GM23248 (cell line): Measurements from ENCODE around the gene FAM187B. TPM values are rescaled to one million over a fixed set of nuclear protein-coding genes. Genes with fewer than 3 reads are reported as not detected.

ENCODE experiments used
- DNase-seq: peaks from one replicate; pipeline ENCODE4 v3.0.0-alpha.2; 2015
- H2AFZ ChIP-seq: fragments of 200-600 bp; sonication (generic); 2 replicates; pipeline ENCODE4 v1.6.1; 2016; ENCODE audit warnings: antibody characterized with exemption
- H3F3A ChIP-seq: fragments of 200-600 bp; sonication (generic); 2 replicates; pipeline ENCODE4 v1.6.1; 2016; ENCODE audit warnings: mild to moderate bottlenecking, antibody characterized with exemption, mixed run types; ENCODE audit not compliant: insufficient read depth
- H3K27ac ChIP-seq: fragments of 200-600 bp; sonication (generic); 2 replicates; pipeline ENCODE4 v1.5.1; 2016; ENCODE audit warnings: mild to moderate bottlenecking
- H3K27me3 ChIP-seq: fragments of 200-600 bp; sonication (generic); replicated peaks from 2 replicates; pipeline ENCODE4 v1.6.1; 2016; ENCODE audit warnings: mild to moderate bottlenecking; ENCODE audit not compliant: insufficient read depth
- H3K36me3 ChIP-seq: fragments of 200-600 bp; sonication (generic); 2 replicates; pipeline ENCODE4 v1.6.1; 2016; ENCODE audit warnings: low read depth, mild to moderate bottlenecking
- H3K4me1 ChIP-seq: fragments of 200-600 bp; sonication (generic); 2 replicates; pipeline ENCODE4 v1.6.1; 2016; ENCODE audit warnings: mild to moderate bottlenecking; ENCODE audit not compliant: insufficient read depth
- H3K4me2 ChIP-seq: fragments of 200-600 bp; sonication (generic); one replicate; pipeline ENCODE4 v1.6.1; 2016; ENCODE audit warnings: mild to moderate bottlenecking; ENCODE audit not compliant: unreplicated experiment
- H3K4me3 ChIP-seq: fragments of 200-600 bp; sonication (generic); 2 replicates; pipeline ENCODE4 v1.5.1; 2016; ENCODE audit warnings: mild to moderate bottlenecking
- H3K79me2 ChIP-seq: fragments of 200-600 bp; sonication (generic); 2 replicates; pipeline ENCODE4 v1.6.1; 2016; ENCODE audit warnings: mild to moderate bottlenecking; ENCODE audit not compliant: insufficient read depth
- H3K9ac ChIP-seq: fragments of 200-600 bp; sonication (generic); 2 replicates; pipeline ENCODE4 v1.6.1; 2016; ENCODE audit warnings: mild to moderate bottlenecking
- H3K9me2 ChIP-seq: fragments of 200-600 bp; sonication (generic); 2 replicates; pipeline ENCODE4 v1.6.1; 2016; ENCODE audit warnings: mixed run types, mild to moderate bottlenecking, moderate library complexity; ENCODE audit not compliant: insufficient read depth
- H3K9me3 ChIP-seq: fragments of 200-600 bp; sonication (generic); one replicate; pipeline ENCODE4 v1.6.1; 2017; ENCODE audit warnings: low read depth
- H4K20me1 ChIP-seq: fragments of 200-600 bp; sonication (generic); 2 replicates; pipeline ENCODE4 v1.6.0; 2016; ENCODE audit not compliant: insufficient read depth
- EZH2 ChIP-seq: fragments of 200-600 bp; sonication (generic); IDR thresholded peaks from 2 replicates; pipeline ENCODE4 v1.6.1; 2018; ENCODE audit warnings: antibody characterized with exemption, mild to moderate bottlenecking; ENCODE audit not compliant: insufficient read depth, poor library complexity, severe bottlenecking
- EZH2phosphoT487 ChIP-seq: fragments of 200-600 bp; sonication (generic); IDR thresholded peaks from 2 replicates; pipeline ENCODE4 v1.6.1; 2018; ENCODE audit warnings: antibody characterized with exemption, moderate library complexity, mild to moderate bottlenecking, low read depth; ENCODE audit not compliant: insufficient read depth
- WGBS, 2 experiments: methylation state at CpG; one replicate each; pipeline ENCODE4 v1.1.6; 2015 to 2017; ENCODE audit warnings: low lambda C conversion rate in 2 of 2, low coverage in 1 of 2; ENCODE audit errors: missing lambda C conversion rate in 2 of 2; 5-methylcytosine and 5-hydroxymethylcytosine counted together
- in situ Hi-C: fragments of 300-500 bp; cut with MboI; formaldehyde crosslinking; loops from 2 replicates; pipeline ENCODE4 v1.15.0; 2020
- polyA plus RNA-seq: library from polyadenylated mRNA; unstranded; fragments of >200 nt; fragmentation: Nextera tagmentation; extraction: Ambion mirVana; gene quantifications from 2 replicates; pipeline ENCODE4 v1.2.1, GENCODE V29; 2016
- total RNA-seq: library from RNA; depleted of rRNA; stranded (reverse); fragments of >200 nt; shearing (Covaris generic); gene quantifications from 2 replicates; pipeline ENCODE4 v1.2.3, GENCODE V29; 2014

Gene FAM187B
- total and polyA plus RNA-seq, 2 experiments from 2014 or later = not detected

DNA sequence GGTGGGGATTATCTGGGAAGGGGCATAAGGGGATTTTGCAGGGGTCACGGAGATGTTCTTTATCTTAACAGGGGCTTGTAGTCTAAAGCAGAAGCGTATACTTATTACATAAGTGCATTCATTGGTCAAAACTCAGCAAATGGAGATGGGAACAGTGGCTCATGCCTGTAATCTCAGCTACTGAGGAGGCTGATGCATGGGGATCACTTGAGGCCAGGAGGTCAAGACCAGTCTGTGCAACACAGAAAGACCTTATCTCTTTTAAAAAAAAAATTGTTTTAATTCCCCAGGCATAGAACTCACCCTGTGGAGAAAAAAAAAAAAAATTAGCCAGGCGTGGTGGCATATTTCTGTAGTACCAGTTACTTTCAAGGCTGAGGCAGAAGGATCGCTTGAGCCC, 18.9 kb downstream of the FAM187B start:
- no peak overlapping the region for H3K4me2 ChIP-seq
- H3K9me2 ChIP-seq = no peaks in the 10 kb centered on the region
- H3K36me3 ChIP-seq = no peaks in the 10 kb centered on the region
- H3K9me3 ChIP-seq = no peaks in the 10 kb centered on the region
- in situ Hi-C loops = no loop called here
- H2AFZ ChIP-seq = no peak overlapping the region
- no peak for DNase-seq
- no peak overlapping the region for H3K27ac ChIP-seq
- no peak overlapping the region for H3K4me3 ChIP-seq
- H3K79me2 ChIP-seq = no peaks in the 10 kb centered on the region
- TF ChIP-seq EZH2phosphoT487 (no peak), EZH2 (no peak)
- no peaks in the 10 kb centered on the region for H3K4me1 ChIP-seq
- H3K9ac ChIP-seq = no peak overlapping the region
- peaks cover 7% of the 10 kb centered on the region; the same call in 1 of the 2 replicates for H3K27me3 ChIP-seq
- WGBS, 2 experiments = 58 to 67% methylated on average over 4 of the region's 4 CpGs
- no peaks in the 10 kb centered on the region for H3F3A ChIP-seq
- no peaks in the 10 kb centered on the region for H4K20me1 ChIP-seq

DNA sequence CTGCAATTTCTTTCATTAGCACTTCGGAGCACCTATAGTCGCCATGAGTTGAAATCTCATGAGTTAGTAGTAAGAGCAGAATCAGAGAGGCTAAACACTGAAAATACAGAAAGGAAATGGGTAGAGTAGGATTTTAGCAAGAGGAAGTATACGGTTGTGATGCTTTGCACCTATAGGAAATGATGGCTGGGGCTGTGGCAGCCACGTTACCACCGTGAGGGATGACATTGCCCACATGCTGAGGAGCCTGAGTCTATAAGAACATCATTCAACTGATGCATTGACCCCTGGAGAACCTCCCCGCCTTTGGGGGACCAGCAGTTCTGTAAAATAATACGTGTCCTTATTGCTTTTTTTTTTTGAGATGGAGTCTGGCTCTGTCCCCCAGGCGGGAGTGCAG, 20.4 kb downstream of the FAM187B start:
- Histone ChIP-seq H3K36me3 (no peaks in the 10 kb centered on the region), H3K9me3 (no peaks in the 10 kb centered on the region), H3K4me1 (no peaks in the 10 kb centered on the region), H3F3A (no peaks in the 10 kb centered on the region), H4K20me1 (no peaks in the 10 kb centered on the region), H3K9ac (no peak overlapping the region), H3K79me2 (no peaks in the 10 kb centered on the region), H3K27me3 (peaks cover 7% of the 10 kb centered on the region; the same call in 1 of the 2 replicates), H3K27ac (no peak overlapping the region), H3K4me2 (no peak overlapping the region), H2AFZ (no peak overlapping the region), H3K4me3 (no peak overlapping the region), H3K9me2 (no peaks in the 10 kb centered on the region)
- 54 to 66% methylated on average over 8 of the region's 8 CpGs for WGBS, 2 experiments
- TF ChIP-seq EZH2 (no peak), EZH2phosphoT487 (no peak)
- DNase-seq = no peak
- in situ Hi-C loops = no loop called here

DNA sequence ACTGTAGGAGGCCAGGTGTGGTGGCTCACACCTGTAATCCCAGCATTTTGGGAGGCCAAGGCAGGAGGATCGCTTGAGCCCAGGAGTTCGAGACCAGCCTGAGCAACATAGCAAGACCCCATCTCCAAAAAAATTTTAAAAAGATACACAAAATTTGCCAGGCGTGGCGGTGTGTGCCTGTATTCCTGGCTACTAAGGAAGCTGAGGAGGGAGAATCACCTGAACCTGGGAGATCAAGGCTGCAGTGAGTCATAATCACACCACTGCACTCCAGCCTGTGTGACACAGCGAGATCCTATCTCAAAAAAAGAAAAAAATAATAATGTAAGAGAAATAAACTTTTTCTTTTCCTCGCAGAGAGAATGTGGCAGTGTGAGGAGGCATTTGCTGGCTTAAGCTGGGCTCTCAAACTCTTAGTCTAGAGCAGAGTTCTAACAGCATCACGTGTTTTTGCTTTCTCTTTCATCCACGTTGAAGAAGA, 21.1 kb downstream of the FAM187B start:
- DNase-seq = no peak
- Histone ChIP-seq H3K9me3 (no peaks in the 10 kb centered on the region), H3K4me3 (no peak overlapping the region), H3F3A (no peaks in the 10 kb centered on the region), H2AFZ (no peak overlapping the region), H3K36me3 (no peaks in the 10 kb centered on the region), H3K4me1 (no peaks in the 10 kb centered on the region), H3K9ac (no peak overlapping the region), H3K4me2 (no peak overlapping the region), H3K9me2 (no peaks in the 10 kb centered on the region), H4K20me1 (no peaks in the 10 kb centered on the region), H3K27ac (no peak overlapping the region), H3K79me2 (no peaks in the 10 kb centered on the region), H3K27me3 (peaks cover 7% of the 10 kb centered on the region; the same call in 1 of the 2 replicates)
- WGBS, 2 experiments = 60 to 67% methylated on average over 6 to 8 of the region's 8 CpGs
- in situ Hi-C loops = no loop called here
- TF ChIP-seq EZH2phosphoT487 (no peak), EZH2 (no peak)

DNA sequence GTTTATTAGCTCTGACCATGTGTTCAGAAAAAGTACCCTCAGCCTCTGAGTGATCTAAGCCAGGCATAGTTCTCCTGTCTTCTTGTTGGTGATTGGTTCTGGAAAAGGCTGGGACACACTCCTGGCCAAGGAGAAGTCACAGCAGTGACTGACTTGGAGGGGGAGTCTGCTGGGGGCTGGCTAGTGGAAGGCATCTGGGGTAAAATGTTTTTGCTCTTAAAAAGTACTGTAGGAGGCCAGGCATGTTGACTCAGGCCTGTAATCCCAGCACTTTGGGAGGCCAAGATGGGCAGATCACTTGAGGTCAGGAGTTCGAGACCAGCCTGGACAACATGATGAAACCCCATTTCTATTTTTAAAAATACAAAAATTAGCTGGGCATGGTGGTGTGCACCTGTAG, 21.7 kb downstream of the FAM187B start:
- TF ChIP-seq EZH2 (no peak), EZH2phosphoT487 (no peak)
- Histone ChIP-seq H3K27me3 (peaks cover 7% of the 10 kb centered on the region; the same call in 1 of the 2 replicates), H3K4me3 (no peak overlapping the region), H3K27ac (no peak overlapping the region), H3K9ac (no peak overlapping the region), H3K4me2 (no peak overlapping the region), H4K20me1 (no peaks in the 10 kb centered on the region), H2AFZ (no peak overlapping the region), H3K79me2 (no peaks in the 10 kb centered on the region), H3K9me2 (no peaks in the 10 kb centered on the region), H3K4me1 (no peaks in the 10 kb centered on the region), H3K36me3 (no peaks in the 10 kb centered on the region), H3F3A (no peaks in the 10 kb centered on the region), H3K9me3 (no peaks in the 10 kb centered on the region)
- no peak for DNase-seq
- WGBS, 2 experiments = 18 to 35% methylated on average over 1 of the region's 1 CpG
- in situ Hi-C loops = no loop called here

DNA sequence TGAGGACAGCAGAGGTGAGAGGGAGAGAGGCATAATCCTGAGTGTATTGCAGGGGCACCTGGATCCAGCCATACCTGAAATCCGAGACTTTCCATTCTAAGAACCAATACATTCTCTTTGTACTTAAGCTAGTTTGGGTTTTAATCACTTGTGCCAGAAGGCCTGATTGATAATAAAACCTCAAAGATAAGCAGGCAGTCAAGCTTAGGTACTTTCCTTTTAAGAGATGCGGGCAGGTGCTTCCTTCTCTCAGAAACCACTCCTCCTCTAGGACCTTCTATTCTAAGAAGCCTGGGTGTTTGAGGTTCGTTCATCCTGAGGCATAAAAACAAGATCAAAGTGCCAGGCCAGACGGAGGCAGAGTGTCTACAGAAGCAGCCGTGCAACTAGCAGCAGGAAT, 22.2 kb downstream of the FAM187B start:
- WGBS, 2 experiments = 28 to 29% methylated on average over 5 of the region's 5 CpGs
- Histone ChIP-seq H3K4me2 (no peak overlapping the region), H3K36me3 (no peaks in the 10 kb centered on the region), H3F3A (no peaks in the 10 kb centered on the region), H3K4me3 (no peak overlapping the region), H3K9me3 (no peaks in the 10 kb centered on the region), H3K9ac (no peak overlapping the region), H3K79me2 (no peaks in the 10 kb centered on the region), H3K27ac (no peak overlapping the region), H3K4me1 (no peaks in the 10 kb centered on the region), H3K9me2 (no peaks in the 10 kb centered on the region), H2AFZ (no peak overlapping the region), H4K20me1 (no peaks in the 10 kb centered on the region), H3K27me3 (peaks cover 7% of the 10 kb centered on the region; the same call in 1 of the 2 replicates)
- in situ Hi-C loops = no loop called here
- no peak for TF ChIP-seq EZH2phosphoT487
- DNase-seq = no peak
